Measurements from ENCODE around the gene C2orf81. TPM values are rescaled to one million over a fixed set of nuclear protein-coding genes. Genes with fewer than 3 reads are reported as not detected.

C2orf81 gene
- total RNA-seq, 1 experiment from 2014 or later = 9.6 TPM

GRCh38 chr2:74407682-74408081 is 13.7 kb downstream of the C2orf81 start:
- DNase-seq (ENCODE audit: low read depth) = no peak
- in situ Hi-C loops (cut with HindIII; ENCODE audit: low pct_unique_long_range_greater_than_20kb, low sequenced_read_pairs) = no loop called here

GRCh38 chr2:74406035-74406434 is 15.4 kb downstream of the C2orf81 start:
- DNase-seq (ENCODE audit: low read depth) = peak; percentile 92
- in situ Hi-C loops (cut with HindIII; ENCODE audit: low pct_unique_long_range_greater_than_20kb, low sequenced_read_pairs) = no loop called here

GRCh38 chr2:74401891-74402290 is 19.5 kb downstream of the C2orf81 start:
- DNase-seq (ENCODE audit: low read depth) = no peak
- in situ Hi-C loops (cut with HindIII; ENCODE audit: low pct_unique_long_range_greater_than_20kb, low sequenced_read_pairs) = no loop called here

GRCh38 chr2:74399785-74400184 is 21.6 kb downstream of the C2orf81 start:
- in situ Hi-C loops (cut with HindIII; ENCODE audit: low pct_unique_long_range_greater_than_20kb, low sequenced_read_pairs) = no loop called here
- DNase-seq (ENCODE audit: low read depth) = no peak

GRCh38 chr2:74396149-74396548 is 25.3 kb downstream of the C2orf81 start:
- in situ Hi-C loops (cut with HindIII; ENCODE audit: low pct_unique_long_range_greater_than_20kb, low sequenced_read_pairs) = no loop called here
- DNase-seq (ENCODE audit: low read depth) = no peak

GRCh38 chr2:74393525-74393924 is 27.9 kb downstream of the C2orf81 start:
- DNase-seq (ENCODE audit: low read depth) = no peak
- in situ Hi-C loops (cut with HindIII; ENCODE audit: low pct_unique_long_range_greater_than_20kb, low sequenced_read_pairs) = no loop called here

GRCh38 chr2:74392449-74392743 is 29.0 kb downstream of the C2orf81 start:
- in situ Hi-C loops (cut with HindIII; ENCODE audit: low pct_unique_long_range_greater_than_20kb, low sequenced_read_pairs) = no loop called here
- no peak for DNase-seq (ENCODE audit: low read depth)

- DNase-seq (ENCODE audit: low read depth) = peak; percentile 84
- in situ Hi-C loops (cut with HindIII; ENCODE audit: low pct_unique_long_range_greater_than_20kb, low sequenced_read_pairs) = no loop called here
Measured at GRCh38 chr2:74391580-74392448, 29.6 kb downstream of the C2orf81 start.

- DNase-seq (ENCODE audit: low read depth) = peak; percentile 12
- in situ Hi-C loops (cut with HindIII; ENCODE audit: low pct_unique_long_range_greater_than_20kb, low sequenced_read_pairs) = no loop called here
Measured at GRCh38 chr2:74391209-74391579, 30.2 kb downstream of the C2orf81 start.

GRCh38 chr2:74390606-74391005 is 30.8 kb downstream of the C2orf81 start:
- in situ Hi-C loops (cut with HindIII; ENCODE audit: low pct_unique_long_range_greater_than_20kb, low sequenced_read_pairs) = no loop called here

GRCh38 chr2:74387346-74387745 is 34.1 kb downstream of the C2orf81 start:
- in situ Hi-C loops (cut with HindIII; ENCODE audit: low pct_unique_long_range_greater_than_20kb, low sequenced_read_pairs) = no loop called here
- no peak for DNase-seq (ENCODE audit: low read depth)

More at GRCh38 chr2:74390606-74391005, 30.8 kb downstream of the C2orf81 start:
- DNase-seq (ENCODE audit: low read depth) = no peak

- no peak for DNase-seq (ENCODE audit: low read depth)
- in situ Hi-C loops (cut with HindIII; ENCODE audit: low pct_unique_long_range_greater_than_20kb, low sequenced_read_pairs) = no loop called here
Measured at GRCh38 chr2:74385396-74385795, 36.0 kb downstream of the C2orf81 start.

- in situ Hi-C loops (cut with HindIII; ENCODE audit: low pct_unique_long_range_greater_than_20kb, low sequenced_read_pairs) = no loop called here
- no peak for DNase-seq (ENCODE audit: low read depth)
Measured at GRCh38 chr2:74384051-74384450, 37.4 kb downstream of the C2orf81 start.

GRCh38 chr2:74383254-74383653 is 38.2 kb downstream of the C2orf81 start:
- peak; percentile 43 for DNase-seq (ENCODE audit: low read depth)

GRCh38 chr2:74381751-74382150 is 39.7 kb downstream of the C2orf81 start:
- DNase-seq (ENCODE audit: low read depth) = no peak
- in situ Hi-C loops (cut with HindIII; ENCODE audit: low pct_unique_long_range_greater_than_20kb, low sequenced_read_pairs) = no loop called here

More at GRCh38 chr2:74383254-74383653, 38.2 kb downstream of the C2orf81 start:
- in situ Hi-C loops (cut with HindIII; ENCODE audit: low pct_unique_long_range_greater_than_20kb, low sequenced_read_pairs) = no loop called here

- in situ Hi-C loops (cut with HindIII; ENCODE audit: low pct_unique_long_range_greater_than_20kb, low sequenced_read_pairs) = no loop called here
- peak; percentile 19 for DNase-seq (ENCODE audit: low read depth)
Measured at GRCh38 chr2:74379851-74380789, 41.3 kb downstream of the C2orf81 start, which contains the start of gene DCTN1. Gene DCTN1 (minus strand): TSS chr2:74380311. CDS start chr2:74380037, 274 bp downstream.

- DNase-seq (ENCODE audit: low read depth) = no peak
- in situ Hi-C loops (cut with HindIII; ENCODE audit: low pct_unique_long_range_greater_than_20kb, low sequenced_read_pairs) = no loop called here
Measured at GRCh38 chr2:74378007-74378406, 43.4 kb downstream of the C2orf81 start.

GRCh38 chr2:74375838-74376237 is 45.6 kb downstream of the C2orf81 start:
- DNase-seq (ENCODE audit: low read depth) = no peak
- in situ Hi-C loops (cut with HindIII; ENCODE audit: low pct_unique_long_range_greater_than_20kb, low sequenced_read_pairs) = no loop called here

All from Caki2 (cell line).